ENCODE measurements around the gene LIPM.

- TF ChIP-seq CTCF (conservative IDR thresholded peaks at IDR 0.05; ENCODE audit: low read length) (no peak), EZH2phosphoT487 (IDR thresholded peaks at IDR 0.05; ENCODE audit: borderline replicate concordance, low read depth, low read length) (no peak)
These were observed 29.2 kb downstream of the LIPM start for GRCh38 chr10:88831709-88832108.
